Measurements from ENCODE around the gene TNS1.

The TNS1 gene

DNA sequence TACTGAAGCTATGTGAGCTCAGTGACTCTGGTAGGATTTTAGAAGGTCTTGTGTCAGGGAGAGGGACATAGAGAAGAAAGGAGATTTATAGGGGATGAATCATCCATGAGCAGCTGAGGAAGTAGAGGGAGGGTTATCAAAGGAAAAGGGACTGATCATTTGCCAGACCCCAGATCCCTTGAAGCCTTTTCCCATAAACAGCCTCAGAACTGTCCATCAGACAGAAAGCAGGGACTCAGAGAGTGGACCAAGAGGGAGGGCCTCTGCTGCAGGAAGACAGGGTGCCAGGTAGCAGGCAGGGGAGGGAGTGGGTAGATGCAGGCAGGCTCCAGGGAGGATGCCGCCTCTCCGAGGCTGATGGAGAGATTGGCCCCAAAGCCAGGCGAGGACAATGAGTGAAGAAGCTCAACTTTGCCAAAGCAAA lies 133.9 kb downstream of the TNS1 start:
- TF ChIP-seq, protein P1, sequence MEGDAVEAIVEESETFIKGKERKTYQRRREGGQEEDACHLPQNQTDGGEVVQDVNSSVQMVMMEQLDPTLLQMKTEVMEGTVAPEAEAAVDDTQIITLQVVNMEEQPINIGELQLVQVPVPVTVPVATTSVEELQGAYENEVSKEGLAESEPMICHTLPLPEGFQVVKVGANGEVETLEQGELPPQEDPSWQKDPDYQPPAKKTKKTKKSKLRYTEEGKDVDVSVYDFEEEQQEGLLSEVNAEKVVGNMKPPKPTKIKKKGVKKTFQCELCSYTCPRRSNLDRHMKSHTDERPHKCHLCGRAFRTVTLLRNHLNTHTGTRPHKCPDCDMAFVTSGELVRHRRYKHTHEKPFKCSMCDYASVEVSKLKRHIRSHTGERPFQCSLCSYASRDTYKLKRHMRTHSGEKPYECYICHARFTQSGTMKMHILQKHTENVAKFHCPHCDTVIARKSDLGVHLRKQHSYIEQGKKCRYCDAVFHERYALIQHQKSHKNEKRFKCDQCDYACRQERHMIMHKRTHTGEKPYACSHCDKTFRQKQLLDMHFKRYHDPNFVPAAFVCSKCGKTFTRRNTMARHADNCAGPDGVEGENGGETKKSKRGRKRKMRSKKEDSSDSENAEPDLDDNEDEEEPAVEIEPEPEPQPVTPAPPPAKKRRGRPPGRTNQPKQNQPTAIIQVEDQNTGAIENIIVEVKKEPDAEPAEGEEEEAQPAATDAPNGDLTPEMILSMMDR (IDR thresholded peaks at IDR 0.05), result no peak
- no peaks in the 10 kb centered on the region for H3K36me3 ChIP-seq (ENCODE audit: control insufficient read depth, insufficient read depth, low read length)
- no peak overlapping the region for H3K27ac ChIP-seq
- no peak overlapping the region for H3K4me2 ChIP-seq (ENCODE audit: low read length)
- H3K27me3 ChIP-seq (ENCODE audit: control insufficient read depth, insufficient read depth, low read length), result no peaks in the 10 kb centered on the region
- H3K9me3 ChIP-seq (ENCODE audit: control insufficient read depth, low read length), result no peaks in the 10 kb centered on the region
- no peak overlapping the region for H3K4me3 ChIP-seq (ENCODE audit: low read depth, low read length)
- peaks cover 3% of the 10 kb centered on the region for H3K79me2 ChIP-seq
- no peaks in the 10 kb centered on the region for H3K4me1 ChIP-seq
- H2AFZ ChIP-seq, result no peak overlapping the region
- no peak overlapping the region for H3K9ac ChIP-seq

DNA sequence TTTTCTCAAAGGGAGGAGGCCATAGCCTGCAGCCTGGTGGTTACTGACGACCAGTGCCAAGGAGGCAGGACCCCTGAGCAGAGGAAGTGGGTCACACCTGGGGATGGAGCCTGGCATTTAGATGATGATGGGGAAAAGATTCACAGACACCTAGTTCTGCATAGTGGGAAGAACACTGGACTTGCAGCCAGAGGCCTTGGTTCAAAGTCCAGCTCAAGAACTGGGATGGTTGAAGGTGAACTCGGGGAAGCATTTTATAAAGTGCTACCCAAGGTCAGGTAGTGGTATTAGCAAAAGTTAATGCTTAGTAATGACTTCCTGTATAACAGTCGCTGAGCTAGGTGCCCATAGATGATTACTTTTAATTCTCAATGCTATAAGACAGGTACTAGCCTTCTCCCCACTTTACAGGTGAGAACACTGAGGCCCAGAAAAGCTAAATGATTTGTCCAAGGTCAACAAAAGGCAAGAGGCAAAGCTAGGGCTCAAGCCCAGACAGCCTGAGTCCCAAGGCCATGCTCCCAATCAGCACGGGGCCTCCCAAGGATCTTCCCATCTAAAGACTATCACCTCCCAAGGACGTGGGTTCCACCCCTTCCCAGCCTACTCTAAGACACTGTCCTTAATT lies 134.4 kb downstream of the TNS1 start:
- Histone ChIP-seq H3K79me2 (peaks cover 3% of the 10 kb centered on the region), H2AFZ (no peak overlapping the region), H3K4me3 (ENCODE audit: low read depth, low read length) (no peak overlapping the region), H3K4me1 (no peaks in the 10 kb centered on the region), H3K27me3 (ENCODE audit: control insufficient read depth, insufficient read depth, low read length) (no peaks in the 10 kb centered on the region), H3K9me3 (ENCODE audit: control insufficient read depth, low read length) (no peaks in the 10 kb centered on the region), H3K9ac (no peak overlapping the region), H3K4me2 (ENCODE audit: low read length) (no peak overlapping the region), H3K36me3 (ENCODE audit: control insufficient read depth, insufficient read depth, low read length) (no peaks in the 10 kb centered on the region), H3K27ac (no peak overlapping the region)
- TF ChIP-seq, protein P1 (IDR thresholded peaks at IDR 0.05), result no peak

DNA sequence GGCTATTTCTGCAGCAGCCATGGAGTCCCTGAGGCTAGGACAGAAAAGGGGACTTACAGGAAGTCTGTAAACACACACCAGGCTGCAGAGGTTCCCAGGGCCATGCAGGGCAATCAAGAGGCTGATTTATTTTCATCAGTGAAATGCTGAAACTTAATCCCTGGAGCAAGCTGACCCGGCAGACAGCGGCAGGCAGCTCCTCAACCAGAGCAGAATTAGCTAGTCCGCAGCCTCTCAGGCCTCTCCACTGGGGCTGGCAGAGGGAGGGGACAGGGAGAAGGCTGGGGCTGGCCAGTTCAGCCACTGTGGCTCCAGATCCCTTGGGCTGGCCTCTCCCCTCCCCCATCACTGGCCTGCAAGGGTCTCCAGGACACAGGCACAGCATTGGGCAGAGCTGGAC lies 136.3 kb downstream of the TNS1 start:
- H3K4me1 ChIP-seq, result no peaks in the 10 kb centered on the region
- no peak overlapping the region for H3K27ac ChIP-seq
- H3K9ac ChIP-seq, result no peak overlapping the region
- H3K79me2 ChIP-seq, result peaks cover 14% of the 10 kb centered on the region
- TF ChIP-seq, protein P1 (IDR thresholded peaks at IDR 0.05), result no peak
- no peaks in the 10 kb centered on the region for H3K36me3 ChIP-seq (ENCODE audit: control insufficient read depth, insufficient read depth, low read length)
- no peaks in the 10 kb centered on the region for H3K9me3 ChIP-seq (ENCODE audit: control insufficient read depth, low read length)
- no peak overlapping the region for H2AFZ ChIP-seq
- no peak overlapping the region for H3K4me2 ChIP-seq (ENCODE audit: low read length)
- H3K4me3 ChIP-seq (ENCODE audit: low read depth, low read length), result no peak overlapping the region
- H3K27me3 ChIP-seq (ENCODE audit: control insufficient read depth, insufficient read depth, low read length), result no peaks in the 10 kb centered on the region

DNA sequence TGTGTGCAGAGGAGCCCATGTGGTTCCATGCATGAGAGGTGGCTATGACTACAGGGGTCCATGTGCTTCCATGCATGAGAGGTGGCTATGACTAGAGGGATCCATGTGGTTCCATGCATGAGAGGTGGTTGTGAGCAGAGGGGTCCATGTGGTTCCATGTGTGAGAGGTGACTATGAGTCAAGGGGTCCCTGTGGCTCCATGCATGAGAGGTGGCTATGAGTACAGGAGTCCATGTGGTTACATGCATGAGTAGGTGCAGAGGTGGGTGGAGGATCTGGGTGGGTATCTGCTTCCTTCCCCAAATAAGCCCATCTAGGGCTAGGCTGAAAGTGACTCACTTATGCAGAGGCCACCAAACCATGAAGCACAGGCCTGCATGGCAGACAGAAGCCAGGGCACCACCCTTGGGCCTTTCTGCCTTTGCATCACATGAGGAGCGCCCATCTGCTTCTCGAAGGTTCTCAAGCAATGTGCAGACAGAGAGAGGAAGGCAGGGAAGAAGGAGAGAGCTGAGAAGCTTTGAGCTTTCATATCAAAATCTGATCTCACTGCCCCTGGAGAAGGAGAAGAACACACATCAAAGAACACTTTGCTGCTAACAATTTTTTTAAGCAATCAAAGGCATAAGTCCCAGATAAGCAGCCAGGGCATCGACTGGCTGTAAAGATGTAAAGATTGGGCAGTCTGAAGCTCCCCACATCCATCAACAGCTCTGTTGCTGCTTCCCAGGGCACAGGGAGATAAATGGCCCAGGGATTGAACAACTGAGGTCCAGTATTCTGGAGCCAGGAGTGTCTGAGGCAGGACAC lies 137.6 kb downstream of the TNS1 start:
- Histone ChIP-seq H2AFZ (no peak overlapping the region), H3K4me2 (ENCODE audit: low read length) (no peak overlapping the region), H3K27me3 (ENCODE audit: control insufficient read depth, insufficient read depth, low read length) (no peaks in the 10 kb centered on the region), H3K27ac (no peak overlapping the region), H3K9ac (no peak overlapping the region), H3K79me2 (peaks cover 16% of the 10 kb centered on the region), H3K36me3 (ENCODE audit: control insufficient read depth, insufficient read depth, low read length) (no peaks in the 10 kb centered on the region), H3K4me1 (no peaks in the 10 kb centered on the region), H3K9me3 (ENCODE audit: control insufficient read depth, low read length) (no peaks in the 10 kb centered on the region), H3K4me3 (ENCODE audit: low read depth, low read length) (no peak overlapping the region)
- TF ChIP-seq, protein P1 (IDR thresholded peaks at IDR 0.05), result no peak
